HTR-8/SVneo (cell line): ENCODE results near the gene ERVK3-1.

Experiments
- DNase-seq: peaks from one replicate; pipeline ENCODE4 v3.0.0; 2011; ENCODE audit warnings: low spot score, mixed read lengths; ENCODE audit not compliant: insufficient read length
- FAIRE-seq: peaks from 2 replicates; lab custom pipeline; 2011; peaks lifted over from hg19 to GRCh38; lab: Jason Lieb, UNC

ERVK3-1 gene

GRCh38 chr19:58356766-58357480, 51.7 kb downstream of the ERVK3-1 start:
- DNase-seq (no peak), FAIRE-seq (no peak)

GRCh38 chr19:58357481-58358145, 52.4 kb downstream of the ERVK3-1 start:
- FAIRE-seq (no peak), DNase-seq (no peak)

GRCh38 chr19:58361900-58362271, 56.7 kb downstream of the ERVK3-1 start:
- DNase-seq (peak; percentile 47), FAIRE-seq (peak; percentile 20)

- FAIRE-seq (peak; percentile 97), DNase-seq (peak; percentile 96)
Observed at GRCh38 chr19:58362272-58362994, 57.3 kb downstream of the ERVK3-1 start, which contains the start of gene ZNF497. Gene ZNF497 (minus strand): TSS chr19:58362751. CDS start chr19:58357635, 5,116 bp downstream.

- DNase-seq (no peak), FAIRE-seq (peak; percentile 33)
Observed at GRCh38 chr19:58364146-58364545, 59.0 kb downstream of the ERVK3-1 start.
